ENCODE data around the gene DNAJB2. TPM values are rescaled to one million over a fixed set of nuclear protein-coding genes. Genes with fewer than 3 reads are reported as not detected.
A peak's percentile ranks its signal among the peaks of the same experiment; 100 is the strongest.

Gene DNAJB2
- total RNA-seq, 6 experiments from 2014 or later, result 32.6 to 52.1 (median 39.9) TPM

DNA sequence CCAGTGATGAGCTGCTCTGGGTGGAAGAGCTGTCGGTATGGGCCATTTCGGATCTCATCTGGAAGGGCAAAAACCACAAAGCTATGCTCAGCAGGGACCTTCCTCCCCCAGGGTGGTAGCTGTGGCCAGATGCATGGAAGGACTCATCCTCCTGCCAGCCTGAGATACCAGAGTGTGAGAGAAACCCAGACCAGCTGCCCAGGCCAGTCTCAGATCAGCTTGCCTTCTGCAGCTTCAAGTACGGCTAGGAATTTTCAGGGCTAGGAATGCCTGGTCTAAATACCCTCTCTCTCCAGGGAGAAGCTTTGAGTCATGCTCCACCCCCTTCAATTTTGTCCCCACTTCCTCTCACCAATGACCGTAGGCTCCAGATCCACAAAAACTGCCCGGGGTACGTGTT lies 27.5 kb upstream of the DNAJB2 start:
- ATAC-seq (no peak), DNase-seq (no peak)
- H3K9me3 ChIP-seq, result no peaks in the 10 kb centered on the region
- no peak overlapping the region for H3K4me3 ChIP-seq
- no peaks in the 10 kb centered on the region for H3K27me3 ChIP-seq
- peaks cover 2 to 43% (median 24%) of the 10 kb centered on the region in 4 donors for H3K4me1 ChIP-seq
- intact Hi-C loops (cut with DNase I), result no loop called here
- no peak for TF ChIP-seq CTCF (IDR thresholded peaks at IDR 0.05)
- no peak for TF ChIP-seq POLR2A (IDR thresholded peaks at IDR 0.05)
- H3K27ac ChIP-seq, result no peak overlapping the region
- peaks cover 0 to 5% (median 2%) of the 10 kb centered on the region in 4 donors for H3K36me3 ChIP-seq
- WGBS (ENCODE audit: insufficient coverage, low coverage, low lambda C conversion rate, missing lambda C conversion rate), result 42% methylated on average over 4 of the region's 6 CpGs

DNA sequence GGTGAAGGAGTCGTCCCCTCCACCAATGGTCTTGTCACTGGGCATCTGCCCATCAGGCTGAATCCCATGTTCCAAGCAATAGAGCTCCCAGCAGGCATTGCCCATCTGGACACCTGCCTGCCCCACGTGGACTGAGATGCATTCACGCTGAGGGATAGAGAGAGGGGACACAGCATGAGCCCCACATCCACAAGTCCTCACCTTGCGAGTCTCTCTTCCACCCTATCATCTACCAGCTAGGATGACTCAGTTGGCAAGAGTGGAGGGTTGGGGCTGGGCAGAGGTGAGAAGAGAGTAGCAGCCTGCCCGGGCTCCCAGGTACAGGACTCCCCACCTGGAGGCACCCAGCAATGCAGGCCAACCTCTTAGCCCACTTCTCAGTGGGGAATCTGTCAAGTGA lies 27.1 kb upstream of the DNAJB2 start:
- Histone ChIP-seq H3K4me3 (peak overlapping the region in 1 of 3 donors; percentile 67), H3K4me1 (peaks cover 2 to 40% (median 21%) of the 10 kb centered on the region in 4 donors), H3K9me3 (no peaks in the 10 kb centered on the region), H3K27ac (peak overlapping the region in 1 of 3 donors; percentile 60), H3K36me3 (peaks cover 0 to 5% (median 2%) of the 10 kb centered on the region in 4 donors), H3K27me3 (no peaks in the 10 kb centered on the region)
- intact Hi-C loops (cut with DNase I), result no loop called here
- DNase-seq (no peak), ATAC-seq (no peak)
- TF ChIP-seq POLR2A (IDR thresholded peaks at IDR 0.05) (no peak), CTCF (IDR thresholded peaks at IDR 0.05) (no peak)
- WGBS (ENCODE audit: insufficient coverage, low coverage, low lambda C conversion rate, missing lambda C conversion rate), result 73% methylated on average over 2 of the region's 5 CpGs

DNA sequence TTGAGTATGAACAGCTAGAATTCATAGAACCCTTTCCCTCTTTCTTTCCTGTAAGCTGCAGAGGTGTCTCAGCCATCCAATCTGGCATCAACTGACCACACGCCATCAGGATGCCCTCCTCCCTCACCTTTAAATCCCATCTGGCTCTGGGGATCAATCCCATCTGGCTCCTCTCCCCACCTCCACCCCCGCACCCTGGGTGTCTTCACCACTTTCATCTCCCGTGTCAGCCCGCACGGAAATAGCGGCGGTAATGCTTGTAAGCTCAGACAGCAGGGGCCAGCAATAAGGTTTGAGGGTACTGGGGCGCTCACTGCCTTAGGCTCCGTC lies 26.6 kb upstream of the DNAJB2 start:
- Histone ChIP-seq H3K9me3 (no peaks in the 10 kb centered on the region), H3K36me3 (peaks cover 0 to 5% (median 2%) of the 10 kb centered on the region in 4 donors), H3K27me3 (no peaks in the 10 kb centered on the region), H3K4me3 (peak overlapping the region; percentile 56 to 69 (median 67)), H3K27ac (peak overlapping the region; percentile 60 to 79 (median 63)), H3K4me1 (peaks cover under 1 to 36% (median 19%) of the 10 kb centered on the region in 4 donors)
- ATAC-seq, result no peak
- no peak for TF ChIP-seq CTCF (IDR thresholded peaks at IDR 0.05)
- intact Hi-C loops (cut with DNase I), result no loop called here
- no peak for DNase-seq
- 30% methylated on average over 8 of the region's 9 CpGs for WGBS (ENCODE audit: insufficient coverage, low coverage, low lambda C conversion rate, missing lambda C conversion rate)

GRCh38 chr2:219252900-219253752 lies 26.0 kb upstream of the DNAJB2 start, which contains the start of gene TUBA4B:
Gene TUBA4B (plus strand): TSS chr2:219253243. CDS start chr2:219253408, 165 bp downstream.
- Histone ChIP-seq H3K4me3 (peak within 1 kb of the TSS; percentile 56 to 69 (median 67)), H3K27me3 (no peaks in the 10 kb centered on the region), H3K4me1 (peaks cover 0 to 33% (median 17%) of the 10 kb centered on the region in 4 donors), H3K27ac (peak within 1 kb of the TSS; percentile 61 to 79 (median 63)), H3K36me3 (peaks cover 0 to 3% (median 0%) of the 10 kb centered on the region in 4 donors), H3K9me3 (no peaks in the 10 kb centered on the region)
- WGBS (ENCODE audit: insufficient coverage, low coverage, low lambda C conversion rate, missing lambda C conversion rate), result 12% methylated on average over 29 of the region's 49 CpGs
- peak; percentile 1 to 7 (median 3) for ATAC-seq
- no peak for TF ChIP-seq POLR2A (IDR thresholded peaks at IDR 0.05)
- TF ChIP-seq CTCF (IDR thresholded peaks at IDR 0.05), result no peak
- DNase-seq, result peak in 2 of 3 donors; percentile 44 to 64
- intact Hi-C loops (cut with DNase I), result no loop called here
